Ishikawa (cell line): ENCODE results near the gene PLCL2.

Source experiments
- CEBPB ChIP-seq: IDR thresholded peaks from 2 replicates; pipeline ENCODE4 v1.6.1; 2012
- REST ChIP-seq: IDR thresholded peaks from 2 replicates; pipeline ENCODE4 v1.6.1; 2012; ENCODE audit warnings: low read depth, mild to moderate bottlenecking

- TF ChIP-seq CEBPB (no peak), REST (no peak)
Observed at GRCh38 chr3:16907243-16907642, 22.5 kb downstream of the PLCL2 start.
